ENCODE data around the gene AGTPBP1. TPM values are rescaled to one million over a fixed set of nuclear protein-coding genes. Genes with fewer than 3 reads are reported as not detected.
"Not testable (repeated sequence)": the region's sequence is repeated elsewhere in the genome, so short reads cannot be mapped to it uniquely, and the experiment has no call there.

The AGTPBP1 gene
- total RNA-seq, 1 donor from 2014 or later, result 25.1 TPM

DNA sequence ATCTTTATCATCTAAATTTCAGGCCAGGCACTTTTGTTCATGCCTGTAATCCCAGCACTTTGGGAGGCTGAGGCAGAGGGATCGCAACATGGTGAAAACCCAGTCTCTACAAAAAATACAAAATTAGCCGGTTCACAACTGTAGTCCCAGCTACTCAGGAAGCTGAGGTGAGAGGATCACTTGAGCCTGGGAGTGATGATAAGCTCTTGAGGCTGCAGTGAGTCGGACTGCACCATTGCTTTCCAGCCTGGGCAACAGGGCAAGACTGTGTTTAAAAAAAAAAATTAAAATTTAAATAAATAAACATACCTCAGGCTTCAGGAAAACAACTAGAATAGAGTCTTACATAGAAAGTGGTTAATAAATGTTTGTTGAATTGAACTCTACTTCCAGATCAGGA is 147.4 kb downstream of the AGTPBP1 start:
- no peaks in the 10 kb centered on the region for H3K27me3 Mint-ChIP-seq (ENCODE audit: low read depth)
- DNase-seq (ENCODE audit: low spot score), result no peak
- H3K27ac Mint-ChIP-seq (ENCODE audit: unreplicated experiment), result no peak overlapping the region
- TF ChIP-seq, protein P1, sequence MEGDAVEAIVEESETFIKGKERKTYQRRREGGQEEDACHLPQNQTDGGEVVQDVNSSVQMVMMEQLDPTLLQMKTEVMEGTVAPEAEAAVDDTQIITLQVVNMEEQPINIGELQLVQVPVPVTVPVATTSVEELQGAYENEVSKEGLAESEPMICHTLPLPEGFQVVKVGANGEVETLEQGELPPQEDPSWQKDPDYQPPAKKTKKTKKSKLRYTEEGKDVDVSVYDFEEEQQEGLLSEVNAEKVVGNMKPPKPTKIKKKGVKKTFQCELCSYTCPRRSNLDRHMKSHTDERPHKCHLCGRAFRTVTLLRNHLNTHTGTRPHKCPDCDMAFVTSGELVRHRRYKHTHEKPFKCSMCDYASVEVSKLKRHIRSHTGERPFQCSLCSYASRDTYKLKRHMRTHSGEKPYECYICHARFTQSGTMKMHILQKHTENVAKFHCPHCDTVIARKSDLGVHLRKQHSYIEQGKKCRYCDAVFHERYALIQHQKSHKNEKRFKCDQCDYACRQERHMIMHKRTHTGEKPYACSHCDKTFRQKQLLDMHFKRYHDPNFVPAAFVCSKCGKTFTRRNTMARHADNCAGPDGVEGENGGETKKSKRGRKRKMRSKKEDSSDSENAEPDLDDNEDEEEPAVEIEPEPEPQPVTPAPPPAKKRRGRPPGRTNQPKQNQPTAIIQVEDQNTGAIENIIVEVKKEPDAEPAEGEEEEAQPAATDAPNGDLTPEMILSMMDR (IDR thresholded peaks at IDR 0.05), result no peak
- H3K9me3 Mint-ChIP-seq (ENCODE audit: low read depth), result no peaks in the 10 kb centered on the region
- no peak overlapping the region for H3K4me3 Mint-ChIP-seq (ENCODE audit: unreplicated experiment)
- peaks cover 2% of the 10 kb centered on the region for H3K4me1 Mint-ChIP-seq (ENCODE audit: low read depth)
- H3K36me3 Mint-ChIP-seq (ENCODE audit: low read depth), result peaks cover 5% of the 10 kb centered on the region

DNA sequence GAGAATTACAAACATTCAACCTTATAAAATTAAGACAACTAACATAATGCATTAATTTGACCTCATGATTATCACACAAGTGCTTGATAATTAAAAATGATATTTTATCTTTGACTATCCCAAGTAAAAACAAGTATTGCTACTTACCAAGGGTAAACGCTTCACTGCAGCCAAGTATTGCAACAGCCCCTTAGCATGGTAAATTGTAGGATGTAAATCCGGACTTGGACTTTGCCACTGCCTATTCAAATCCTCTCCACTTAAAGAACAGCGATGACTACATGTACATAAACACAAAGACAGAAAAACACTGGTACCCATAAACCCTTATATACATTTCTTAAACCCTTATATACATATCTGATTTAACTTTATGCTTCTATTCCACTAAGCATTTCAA is 155.1 kb downstream of the AGTPBP1 start:
- Mint-ChIP-seq H3K4me1 (ENCODE audit: low read depth) (no peaks in the 10 kb centered on the region), H3K9me3 (ENCODE audit: low read depth) (no peaks in the 10 kb centered on the region), H3K36me3 (ENCODE audit: low read depth) (peaks cover 6% of the 10 kb centered on the region), H3K4me3 (ENCODE audit: unreplicated experiment) (no peak overlapping the region), H3K27ac (ENCODE audit: unreplicated experiment) (no peak overlapping the region), H3K27me3 (ENCODE audit: low read depth) (no peaks in the 10 kb centered on the region)
- no peak for DNase-seq (ENCODE audit: low spot score)
- TF ChIP-seq, protein P1 (IDR thresholded peaks at IDR 0.05), result no peak

GRCh38 chr9:85577353-85577952 is 164.3 kb downstream of the AGTPBP1 start:
- no peak for DNase-seq (ENCODE audit: low spot score)
- TF ChIP-seq, protein P1 (IDR thresholded peaks at IDR 0.05), result no peak
- H3K36me3 Mint-ChIP-seq (ENCODE audit: low read depth), result peaks cover 2% of the 10 kb centered on the region
- no peaks in the 10 kb centered on the region for H3K27me3 Mint-ChIP-seq (ENCODE audit: low read depth)
- no peak overlapping the region for H3K27ac Mint-ChIP-seq (ENCODE audit: unreplicated experiment)
- no peaks in the 10 kb centered on the region for H3K9me3 Mint-ChIP-seq (ENCODE audit: low read depth)
- H3K4me1 Mint-ChIP-seq (ENCODE audit: low read depth), result peaks cover 5% of the 10 kb centered on the region
- H3K4me3 Mint-ChIP-seq (ENCODE audit: unreplicated experiment), result no peak overlapping the region

DNA sequence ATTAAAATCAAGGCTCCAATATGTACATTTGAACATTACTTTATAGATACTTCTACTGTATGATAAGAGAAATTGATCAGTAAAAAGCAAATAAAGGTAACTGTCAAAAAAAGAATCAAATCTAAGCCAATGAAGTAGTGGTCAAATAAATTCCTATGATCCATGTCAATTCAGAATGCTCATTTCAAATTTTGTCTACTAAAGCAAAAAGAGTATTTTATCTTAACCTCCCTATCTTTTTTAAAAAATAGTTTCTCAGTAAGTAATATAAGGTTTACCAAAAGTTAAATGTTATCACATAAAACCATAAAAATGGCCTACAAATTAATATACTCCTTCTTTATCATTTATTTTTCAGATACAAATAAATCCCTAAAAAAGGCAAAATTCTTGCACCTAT is 165.9 kb downstream of the AGTPBP1 start:
- no peak for DNase-seq (ENCODE audit: low spot score)
- Mint-ChIP-seq H3K27me3 (ENCODE audit: low read depth) (no peaks in the 10 kb centered on the region), H3K36me3 (ENCODE audit: low read depth) (peaks cover 2% of the 10 kb centered on the region), H3K9me3 (ENCODE audit: low read depth) (no peaks in the 10 kb centered on the region), H3K4me1 (ENCODE audit: low read depth) (peaks cover 5% of the 10 kb centered on the region), H3K4me3 (ENCODE audit: unreplicated experiment) (no peak overlapping the region), H3K27ac (ENCODE audit: unreplicated experiment) (no peak overlapping the region)
- TF ChIP-seq, protein P1 (IDR thresholded peaks at IDR 0.05), result no peak

- not testable (repeated sequence) for DNase-seq (ENCODE audit: low spot score); H3K4me3 Mint-ChIP-seq (ENCODE audit: unreplicated experiment); H3K27ac Mint-ChIP-seq (ENCODE audit: unreplicated experiment); H3K27me3 Mint-ChIP-seq (ENCODE audit: low read depth); H3K36me3 Mint-ChIP-seq (ENCODE audit: low read depth); H3K9me3 Mint-ChIP-seq (ENCODE audit: low read depth)
- peaks cover 17% of the 10 kb centered on the region for H3K4me1 Mint-ChIP-seq (ENCODE audit: low read depth)
These were observed 168.2 kb downstream of the AGTPBP1 start for GRCh38 chr9:85573546-85573945.

DNA sequence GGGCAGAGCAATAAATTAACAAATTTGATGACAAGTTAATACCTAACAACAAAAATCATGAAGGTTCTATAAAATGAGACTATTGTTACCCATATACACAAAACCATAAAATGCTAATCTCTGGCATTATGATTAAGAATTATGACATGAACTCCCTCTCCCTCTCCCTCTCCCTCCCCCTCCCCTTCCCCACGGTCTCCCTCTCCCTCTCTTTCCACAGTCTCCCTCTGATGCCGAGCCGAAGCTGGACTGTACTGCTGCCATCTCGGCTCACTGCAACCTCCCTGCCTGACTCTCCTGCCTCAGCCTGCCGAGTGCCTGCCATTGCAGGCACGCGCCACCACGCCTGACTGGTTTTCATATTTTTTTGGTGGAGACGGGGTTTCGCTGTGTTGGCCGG is 168.8 kb downstream of the AGTPBP1 start:
- not testable (repeated sequence) for H3K27me3 Mint-ChIP-seq (ENCODE audit: low read depth); H3K9me3 Mint-ChIP-seq (ENCODE audit: low read depth); H3K4me3 Mint-ChIP-seq (ENCODE audit: unreplicated experiment); H3K36me3 Mint-ChIP-seq (ENCODE audit: low read depth); DNase-seq (ENCODE audit: low spot score); H3K27ac Mint-ChIP-seq (ENCODE audit: unreplicated experiment)
- peaks cover 17% of the 10 kb centered on the region for H3K4me1 Mint-ChIP-seq (ENCODE audit: low read depth)

All from chondrocyte (in vitro differentiated cells).